ENCODE measurements around the gene LY86.
"Not testable (repeated sequence)": the region's sequence is repeated elsewhere in the genome, so short reads cannot be mapped to it uniquely, and the experiment has no call there.

The LY86 gene

GRCh38 chr6:6602262-6602661, 13.7 kb downstream of the LY86 start:
- no peaks in the 10 kb centered on the region for H3K36me3 ChIP-seq (ENCODE audit: insufficient read depth, low read depth, low read length)
- no peak overlapping the region for H3K9ac ChIP-seq (ENCODE audit: low read depth, low read length)

GRCh38 chr6:6603317-6603716, 14.8 kb downstream of the LY86 start:
- Histone ChIP-seq H3K9me3 (ENCODE audit: insufficient read depth, low read depth, low read length) (no peaks in the 10 kb centered on the region), H3K27ac (ENCODE audit: low read length) (no peak overlapping the region), H3K36me3 (ENCODE audit: insufficient read depth, low read depth, low read length) (no peaks in the 10 kb centered on the region), H3K4me3 (ENCODE audit: low read length) (no peak overlapping the region), H3K4me1 (ENCODE audit: insufficient read depth, low read length) (no peaks in the 10 kb centered on the region), H3K27me3 (ENCODE audit: insufficient read depth, low read length) (no peaks in the 10 kb centered on the region), H3K9ac (ENCODE audit: low read depth, low read length) (no peak overlapping the region)

More at GRCh38 chr6:6602262-6602661, 13.7 kb downstream of the LY86 start:
- H3K9me3 ChIP-seq (ENCODE audit: insufficient read depth, low read depth, low read length): no peaks in the 10 kb centered on the region
- H3K4me1 ChIP-seq (ENCODE audit: insufficient read depth, low read length): no peaks in the 10 kb centered on the region
- no peak overlapping the region for H3K4me3 ChIP-seq (ENCODE audit: low read length)
- no peaks in the 10 kb centered on the region for H3K27me3 ChIP-seq (ENCODE audit: insufficient read depth, low read length)
- no peak overlapping the region for H3K27ac ChIP-seq (ENCODE audit: low read length)

DNA sequence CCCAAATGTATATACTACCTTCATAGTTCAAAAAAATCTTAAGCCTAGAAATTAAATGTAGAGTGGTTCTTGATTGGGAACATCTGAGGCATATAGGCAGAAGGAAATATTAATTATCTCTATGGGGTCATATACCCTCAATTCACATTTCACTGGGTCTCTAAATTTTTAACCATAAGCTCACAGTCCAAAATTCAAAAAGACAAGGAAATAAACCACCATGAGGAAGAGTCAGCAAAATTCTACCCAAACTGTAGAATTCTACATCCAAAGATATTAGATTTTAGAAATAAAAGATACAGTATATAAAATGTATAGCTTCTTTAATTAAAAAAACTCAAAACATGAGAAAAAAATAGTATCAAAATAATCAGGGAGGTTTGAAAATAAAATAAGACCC, 15.5 kb downstream of the LY86 start:
- H3K9ac ChIP-seq (ENCODE audit: low read depth, low read length): no peak overlapping the region

DNA sequence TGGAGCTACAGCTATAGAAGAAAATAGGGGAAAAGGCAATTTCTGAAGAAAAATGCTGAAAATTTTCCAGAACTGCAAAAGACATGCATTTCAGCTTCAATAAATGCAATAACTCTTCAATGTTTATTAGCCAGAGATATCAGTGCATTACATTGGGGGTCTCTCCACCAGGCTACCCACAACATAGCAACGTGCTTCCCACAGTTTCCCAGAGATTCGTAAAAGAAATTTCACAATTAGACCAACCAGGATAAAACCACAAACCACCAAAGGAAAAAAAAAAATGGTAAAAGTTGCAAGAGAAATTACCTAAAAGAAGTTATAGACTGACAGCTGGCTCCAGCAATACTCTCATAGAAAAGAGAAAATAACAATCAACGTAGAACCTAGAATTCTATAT, 16.0 kb downstream of the LY86 start:
- Histone ChIP-seq H3K27me3 (ENCODE audit: insufficient read depth, low read length) (no peaks in the 10 kb centered on the region), H3K4me1 (ENCODE audit: insufficient read depth, low read length) (no peaks in the 10 kb centered on the region), H3K9ac (ENCODE audit: low read depth, low read length) (no peak overlapping the region), H3K4me3 (ENCODE audit: low read length) (no peak overlapping the region), H3K27ac (ENCODE audit: low read length) (no peak overlapping the region), H3K9me3 (ENCODE audit: insufficient read depth, low read depth, low read length) (no peaks in the 10 kb centered on the region), H3K36me3 (ENCODE audit: insufficient read depth, low read depth, low read length) (no peaks in the 10 kb centered on the region)

More for the DNA sequence above, 15.5 kb downstream of the LY86 start:
- Histone ChIP-seq H3K4me3 (ENCODE audit: low read length) (no peak overlapping the region), H3K36me3 (ENCODE audit: insufficient read depth, low read depth, low read length) (no peaks in the 10 kb centered on the region), H3K27ac (ENCODE audit: low read length) (no peak overlapping the region), H3K9me3 (ENCODE audit: insufficient read depth, low read depth, low read length) (no peaks in the 10 kb centered on the region), H3K27me3 (ENCODE audit: insufficient read depth, low read length) (no peaks in the 10 kb centered on the region), H3K4me1 (ENCODE audit: insufficient read depth, low read length) (no peaks in the 10 kb centered on the region)

GRCh38 chr6:6605873-6606272, 17.4 kb downstream of the LY86 start:
- Histone ChIP-seq H3K4me1 (ENCODE audit: insufficient read depth, low read length) (no peaks in the 10 kb centered on the region), H3K27me3 (ENCODE audit: insufficient read depth, low read length) (no peaks in the 10 kb centered on the region), H3K36me3 (ENCODE audit: insufficient read depth, low read depth, low read length) (no peaks in the 10 kb centered on the region), H3K9me3 (ENCODE audit: insufficient read depth, low read depth, low read length) (no peaks in the 10 kb centered on the region), H3K9ac (ENCODE audit: low read depth, low read length) (no peak overlapping the region), H3K4me3 (ENCODE audit: low read length) (no peak overlapping the region), H3K27ac (ENCODE audit: low read length) (no peak overlapping the region)

DNA sequence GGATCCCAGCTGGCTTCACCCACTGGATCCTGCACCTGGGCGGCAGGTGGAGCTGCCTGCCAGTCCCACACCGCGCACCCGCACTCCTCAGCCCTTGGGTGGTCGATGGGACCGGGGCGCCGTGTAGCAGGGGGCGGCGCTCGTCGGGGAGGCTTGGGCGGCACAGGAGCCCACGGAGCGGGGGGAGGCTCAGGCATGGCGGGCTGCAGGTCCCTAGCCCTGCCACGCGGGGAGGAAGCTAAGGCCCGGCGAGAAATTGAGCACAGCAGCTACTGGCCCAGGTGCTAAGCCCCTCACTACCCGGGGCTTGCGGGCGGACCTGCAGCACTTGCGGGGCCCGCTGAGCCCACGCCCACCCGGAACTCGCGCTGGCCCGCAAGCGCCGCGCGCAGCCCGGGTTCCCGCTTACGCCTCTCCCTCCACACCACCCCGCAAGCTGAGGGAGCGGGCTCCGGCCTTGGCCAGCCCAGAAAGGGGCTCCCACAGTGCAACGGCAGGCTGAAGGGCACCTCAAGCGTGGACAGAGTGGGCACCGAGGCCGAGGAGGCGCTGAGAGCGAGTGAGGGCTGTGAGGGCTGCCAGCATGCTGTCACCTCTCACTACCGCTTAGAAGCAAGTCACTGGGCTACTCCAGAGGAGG, 18.0 kb downstream of the LY86 start:
- not testable (repeated sequence) for H3K27me3 ChIP-seq (ENCODE audit: insufficient read depth, low read length); H3K4me1 ChIP-seq (ENCODE audit: insufficient read depth, low read length); H3K9me3 ChIP-seq (ENCODE audit: insufficient read depth, low read depth, low read length); H3K4me3 ChIP-seq (ENCODE audit: low read length); H3K27ac ChIP-seq (ENCODE audit: low read length); H3K9ac ChIP-seq (ENCODE audit: low read depth, low read length); H3K36me3 ChIP-seq (ENCODE audit: insufficient read depth, low read depth, low read length)

DNA sequence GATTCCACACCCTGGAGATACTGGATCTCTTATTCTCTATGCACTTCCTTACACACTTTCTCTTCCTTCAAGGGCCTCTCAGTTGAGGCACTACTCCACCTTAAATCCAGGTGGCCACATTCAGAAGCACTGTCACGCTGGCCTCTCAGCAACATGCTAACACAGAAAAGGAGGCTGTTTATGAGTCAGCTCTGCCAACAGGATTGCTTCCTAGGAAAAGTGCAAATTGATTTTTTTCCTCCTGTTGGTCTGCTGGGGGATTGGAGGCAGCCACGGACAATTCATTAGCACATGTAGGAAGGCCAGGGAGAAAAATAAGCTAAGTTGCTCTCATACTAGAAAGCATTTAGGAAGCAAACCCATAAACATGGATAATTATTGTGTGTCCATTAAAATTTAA, 20.9 kb downstream of the LY86 start:
- H3K4me3 ChIP-seq (ENCODE audit: low read length): no peak overlapping the region
- H3K36me3 ChIP-seq (ENCODE audit: insufficient read depth, low read depth, low read length): no peaks in the 10 kb centered on the region
- H3K9me3 ChIP-seq (ENCODE audit: insufficient read depth, low read depth, low read length): no peaks in the 10 kb centered on the region
- no peaks in the 10 kb centered on the region for H3K4me1 ChIP-seq (ENCODE audit: insufficient read depth, low read length)
- no peak overlapping the region for H3K27ac ChIP-seq (ENCODE audit: low read length)
- no peak overlapping the region for H3K9ac ChIP-seq (ENCODE audit: low read depth, low read length)
- no peaks in the 10 kb centered on the region for H3K27me3 ChIP-seq (ENCODE audit: insufficient read depth, low read length)

DNA sequence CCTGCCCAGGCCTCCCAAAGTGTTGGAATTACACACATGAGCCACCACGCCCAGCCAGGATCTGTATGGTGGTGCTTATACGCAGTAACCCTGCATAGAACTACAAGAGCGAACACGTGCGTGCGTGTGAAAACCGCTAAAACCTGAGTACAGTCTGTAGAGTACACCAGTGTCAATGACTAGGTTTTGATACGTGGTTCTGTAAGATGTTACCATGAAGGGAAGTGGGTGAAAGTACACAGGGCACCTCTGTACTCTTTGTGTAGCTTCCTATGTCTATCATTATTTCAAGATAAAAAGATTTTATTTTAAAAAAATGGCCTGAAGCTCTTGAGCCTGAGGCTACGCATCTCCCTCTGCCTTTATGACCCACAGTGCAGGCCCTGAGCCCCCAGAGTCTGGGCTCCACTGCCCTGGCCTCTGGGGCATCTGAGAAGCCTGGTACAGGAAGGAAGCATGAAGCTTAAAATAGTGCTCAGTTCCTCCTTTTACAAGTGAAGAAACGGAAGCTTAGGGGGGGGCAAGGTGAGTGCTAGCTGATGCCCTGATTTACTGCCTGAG, 21.6 kb downstream of the LY86 start:
- H3K27ac ChIP-seq (ENCODE audit: low read length): no peak overlapping the region
- H3K36me3 ChIP-seq (ENCODE audit: insufficient read depth, low read depth, low read length): no peaks in the 10 kb centered on the region
- H3K4me3 ChIP-seq (ENCODE audit: low read length): no peak overlapping the region
- H3K9me3 ChIP-seq (ENCODE audit: insufficient read depth, low read depth, low read length): no peaks in the 10 kb centered on the region
- H3K4me1 ChIP-seq (ENCODE audit: insufficient read depth, low read length): no peaks in the 10 kb centered on the region
- no peaks in the 10 kb centered on the region for H3K27me3 ChIP-seq (ENCODE audit: insufficient read depth, low read length)
- H3K9ac ChIP-seq (ENCODE audit: low read depth, low read length): no peak overlapping the region

- Histone ChIP-seq H3K27ac (ENCODE audit: low read length) (no peak overlapping the region), H3K27me3 (ENCODE audit: insufficient read depth, low read length) (no peaks in the 10 kb centered on the region), H3K36me3 (ENCODE audit: insufficient read depth, low read depth, low read length) (no peaks in the 10 kb centered on the region), H3K4me3 (ENCODE audit: low read length) (no peak overlapping the region), H3K4me1 (ENCODE audit: insufficient read depth, low read length) (no peaks in the 10 kb centered on the region), H3K9ac (ENCODE audit: low read depth, low read length) (no peak overlapping the region), H3K9me3 (ENCODE audit: insufficient read depth, low read depth, low read length) (no peaks in the 10 kb centered on the region)
Measured at GRCh38 chr6:6611486-6611885, 23.0 kb downstream of the LY86 start.

DNA sequence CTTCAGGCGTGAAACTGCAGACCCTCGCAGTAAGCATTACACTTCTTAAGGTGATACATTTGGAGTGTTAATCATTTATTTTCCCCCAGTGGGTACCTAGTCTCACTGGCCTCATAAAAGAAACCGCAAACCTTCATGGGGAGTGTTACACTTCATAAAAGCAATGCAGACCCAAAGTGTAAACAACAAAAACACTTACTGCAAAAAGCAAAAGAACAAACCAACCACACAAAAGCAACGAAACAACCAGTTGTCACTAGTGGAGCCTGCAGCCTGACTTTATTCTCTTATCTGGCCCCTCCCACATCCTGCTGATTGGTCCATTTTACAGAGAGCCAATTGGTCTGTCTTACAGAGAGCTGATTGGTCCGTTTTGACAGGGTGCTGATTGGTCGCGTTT, 23.8 kb downstream of the LY86 start:
- Histone ChIP-seq H3K4me1 (ENCODE audit: insufficient read depth, low read length) (no peaks in the 10 kb centered on the region), H3K36me3 (ENCODE audit: insufficient read depth, low read depth, low read length) (no peaks in the 10 kb centered on the region), H3K27me3 (ENCODE audit: insufficient read depth, low read length) (no peaks in the 10 kb centered on the region), H3K4me3 (ENCODE audit: low read length) (no peak overlapping the region), H3K27ac (ENCODE audit: low read length) (no peak overlapping the region), H3K9ac (ENCODE audit: low read depth, low read length) (no peak overlapping the region), H3K9me3 (ENCODE audit: insufficient read depth, low read depth, low read length) (no peaks in the 10 kb centered on the region)

GRCh38 chr6:6613103-6613718, 24.7 kb downstream of the LY86 start:
- H3K9me3 ChIP-seq (ENCODE audit: insufficient read depth, low read depth, low read length); H3K4me1 ChIP-seq (ENCODE audit: insufficient read depth, low read length); H3K27me3 ChIP-seq (ENCODE audit: insufficient read depth, low read length); H3K27ac ChIP-seq (ENCODE audit: low read length); H3K4me3 ChIP-seq (ENCODE audit: low read length); H3K36me3 ChIP-seq (ENCODE audit: insufficient read depth, low read depth, low read length); H3K9ac ChIP-seq (ENCODE audit: low read depth, low read length): not testable (repeated sequence)
